HFFc6 (cell line): ENCODE data around the gene TTC5. TPM values are rescaled to one million over a fixed set of nuclear protein-coding genes. Genes with fewer than 3 reads are reported as not detected.
"Not testable (repeated sequence)": the region's sequence is repeated elsewhere in the genome, so short reads cannot be mapped to it uniquely, and the experiment has no call there.

Experiments used
- DNase-seq: peaks from one replicate; pipeline ENCODE4 v3.0.0-alpha.2; 2018
- H3K27ac Mint-ChIP-seq: 2 replicates; pipeline ENCODE4 v1.8.0; 2020; ENCODE audit warnings: mild to moderate bottlenecking, mixed read lengths
- H3K27me3 Mint-ChIP-seq: 2 replicates; pipeline ENCODE4 v1.8.0; 2021; ENCODE audit warnings: mild to moderate bottlenecking, moderate library complexity, mixed read lengths; ENCODE audit not compliant: insufficient read depth
- H3K36me3 Mint-ChIP-seq: 2 replicates; pipeline ENCODE4 v1.8.0; 2021; ENCODE audit warnings: low read depth, mixed read lengths
- H3K4me1 Mint-ChIP-seq: 2 replicates; pipeline ENCODE4 v1.8.0; 2020; ENCODE audit warnings: low read depth, mixed read lengths
- H3K4me3 Mint-ChIP-seq: 2 replicates; pipeline ENCODE4 v1.8.0; 2020; ENCODE audit warnings: mild to moderate bottlenecking, moderate library complexity, mixed read lengths
- H3K9me3 Mint-ChIP-seq: 2 replicates; pipeline ENCODE4 v1.8.0; 2020; ENCODE audit warnings: mild to moderate bottlenecking, mixed read lengths
- total RNA-seq, 6 experiments: library from RNA; stranded (reverse); fragmentation: NEBNext Ultra II Directional; extraction: Animal tissue kit (Norgen Biotek cat#: 25700); gene quantifications; 2 replicates in 1 of 6; 3 replicates in 5 of 6; pipeline ENCODE4 v1.2.3, GENCODE V29; 2021
- TF ChIP-seq, protein P1 (sequence below): fragments of 200-600 bp; sonication (generic); IDR thresholded peaks from 2 replicates; pipeline ENCODE4 v1.5.0; 2021; ENCODE audit warnings: antibody characterized with exemption, mild to moderate bottlenecking

The TTC5 gene
- total RNA-seq, 6 experiments from 2014 or later, result 21.3 to 27.1 (median 23.3) TPM

DNA sequence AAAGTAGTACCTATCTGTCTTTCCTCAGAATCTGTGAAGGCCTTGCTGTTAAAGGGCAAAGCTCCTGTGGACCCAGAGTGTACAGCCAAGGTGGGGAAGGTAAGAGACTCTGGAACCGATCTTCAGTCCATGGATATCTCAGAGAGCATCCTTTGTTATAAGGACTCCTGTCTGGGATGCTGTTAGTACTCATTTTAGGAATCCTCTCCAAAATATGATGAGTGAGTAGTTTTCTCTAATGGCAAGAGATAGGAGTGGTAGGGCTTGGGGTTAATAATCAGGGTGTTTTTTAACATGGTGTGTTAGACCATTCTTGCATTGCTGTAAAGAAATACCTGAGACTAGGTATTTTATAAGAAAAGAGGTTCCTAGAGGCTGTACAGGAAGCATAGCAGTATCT, 39.6 kb upstream of the TTC5 start:
- peaks cover 25% of the 10 kb centered on the region for H3K4me1 Mint-ChIP-seq
- TF ChIP-seq, protein P1, sequence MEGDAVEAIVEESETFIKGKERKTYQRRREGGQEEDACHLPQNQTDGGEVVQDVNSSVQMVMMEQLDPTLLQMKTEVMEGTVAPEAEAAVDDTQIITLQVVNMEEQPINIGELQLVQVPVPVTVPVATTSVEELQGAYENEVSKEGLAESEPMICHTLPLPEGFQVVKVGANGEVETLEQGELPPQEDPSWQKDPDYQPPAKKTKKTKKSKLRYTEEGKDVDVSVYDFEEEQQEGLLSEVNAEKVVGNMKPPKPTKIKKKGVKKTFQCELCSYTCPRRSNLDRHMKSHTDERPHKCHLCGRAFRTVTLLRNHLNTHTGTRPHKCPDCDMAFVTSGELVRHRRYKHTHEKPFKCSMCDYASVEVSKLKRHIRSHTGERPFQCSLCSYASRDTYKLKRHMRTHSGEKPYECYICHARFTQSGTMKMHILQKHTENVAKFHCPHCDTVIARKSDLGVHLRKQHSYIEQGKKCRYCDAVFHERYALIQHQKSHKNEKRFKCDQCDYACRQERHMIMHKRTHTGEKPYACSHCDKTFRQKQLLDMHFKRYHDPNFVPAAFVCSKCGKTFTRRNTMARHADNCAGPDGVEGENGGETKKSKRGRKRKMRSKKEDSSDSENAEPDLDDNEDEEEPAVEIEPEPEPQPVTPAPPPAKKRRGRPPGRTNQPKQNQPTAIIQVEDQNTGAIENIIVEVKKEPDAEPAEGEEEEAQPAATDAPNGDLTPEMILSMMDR, result no peak
- H3K27me3 Mint-ChIP-seq, result no peaks in the 10 kb centered on the region; the same call in 1 of the 2 replicates
- no peak overlapping the region for H3K4me3 Mint-ChIP-seq
- H3K36me3 Mint-ChIP-seq, result peaks cover 16% of the 10 kb centered on the region
- H3K9me3 Mint-ChIP-seq, result no peaks in the 10 kb centered on the region
- H3K27ac Mint-ChIP-seq, result peak overlapping the region; percentile 59; the same call in 1 of the 2 replicates
- no peak for DNase-seq

DNA sequence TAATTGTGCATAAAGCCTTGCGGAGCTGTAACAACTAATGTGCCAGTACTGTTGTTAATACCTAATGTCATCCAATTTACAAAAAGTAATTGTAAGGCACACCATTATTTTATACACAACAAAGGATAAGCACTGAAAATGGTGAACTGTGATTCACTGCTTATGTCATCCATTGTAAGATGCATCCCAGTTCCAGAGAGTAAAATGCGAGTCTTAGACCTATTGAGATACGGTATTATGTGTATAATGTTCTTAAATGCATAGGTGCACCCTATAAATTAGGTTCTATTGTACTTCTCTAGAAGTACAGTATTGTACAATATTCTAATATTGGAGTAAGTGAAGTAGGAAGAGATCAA, 38.1 kb upstream of the TTC5 start:
- Mint-ChIP-seq H3K27me3 (no peaks in the 10 kb centered on the region; the same call in 1 of the 2 replicates), H3K4me1 (peaks cover 16% of the 10 kb centered on the region), H3K4me3 (peak overlapping the region; percentile 94), H3K27ac (peak overlapping the region; percentile 94), H3K9me3 (no peaks in the 10 kb centered on the region), H3K36me3 (peaks cover 15% of the 10 kb centered on the region)
- DNase-seq, result peak; percentile 29
- TF ChIP-seq, protein P1, result no peak

DNA sequence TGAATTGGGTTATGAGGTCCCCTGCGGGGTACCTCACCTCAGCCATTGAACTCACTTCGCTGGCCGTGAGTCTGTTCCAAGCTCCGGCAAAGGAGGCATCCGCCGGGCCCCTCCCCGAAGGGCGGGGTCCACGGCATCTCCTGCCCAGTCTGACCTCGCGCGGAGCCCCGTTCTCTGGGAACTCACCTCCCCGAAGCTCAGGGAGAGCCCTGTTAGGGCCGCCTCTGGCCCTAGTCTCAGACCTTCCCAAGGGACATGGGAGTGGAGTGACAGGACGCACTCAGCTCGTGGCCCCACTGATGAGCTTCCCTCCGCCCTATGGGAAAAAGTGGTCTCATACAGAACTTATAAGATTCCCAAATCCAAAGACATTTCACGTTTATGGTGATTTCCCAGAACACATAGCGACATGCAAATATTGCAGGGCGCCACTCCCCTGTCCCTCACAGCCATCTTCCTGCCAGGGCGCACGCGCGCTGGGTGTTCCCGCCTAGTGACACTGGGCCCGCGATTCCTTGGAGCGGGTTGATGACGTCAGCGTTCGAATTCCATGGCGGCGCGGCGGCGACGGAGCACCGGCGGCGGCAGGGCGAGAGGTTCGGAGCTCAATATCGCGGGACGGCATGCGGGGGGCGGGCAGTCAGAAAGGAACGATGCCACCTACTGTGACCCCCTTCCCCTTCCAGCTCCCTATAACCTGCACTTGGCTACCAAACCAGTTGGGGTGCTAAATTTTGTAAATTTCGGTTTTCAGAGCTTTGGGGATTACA, 37.5 kb upstream of the TTC5 start, which contains the start of gene PARP2:
PARP2 (plus strand) TSS at position 544 of the 770 bp plus-strand sequence; CDS start at position 551, 7 bp downstream.
- TF ChIP-seq, protein P1, result peak; percentile 45; the same call in 1 of the 2 replicates
- Mint-ChIP-seq H3K9me3 (no peaks in the 10 kb centered on the region), H3K4me1 (peaks cover 16% of the 10 kb centered on the region), H3K4me3 (peak within 1 kb of the TSS; percentile 94), H3K27ac (peak within 1 kb of the TSS; percentile 94), H3K27me3 (no peaks in the 10 kb centered on the region; the same call in 1 of the 2 replicates), H3K36me3 (peaks cover 15% of the 10 kb centered on the region)
- DNase-seq, result peak; percentile 100

DNA sequence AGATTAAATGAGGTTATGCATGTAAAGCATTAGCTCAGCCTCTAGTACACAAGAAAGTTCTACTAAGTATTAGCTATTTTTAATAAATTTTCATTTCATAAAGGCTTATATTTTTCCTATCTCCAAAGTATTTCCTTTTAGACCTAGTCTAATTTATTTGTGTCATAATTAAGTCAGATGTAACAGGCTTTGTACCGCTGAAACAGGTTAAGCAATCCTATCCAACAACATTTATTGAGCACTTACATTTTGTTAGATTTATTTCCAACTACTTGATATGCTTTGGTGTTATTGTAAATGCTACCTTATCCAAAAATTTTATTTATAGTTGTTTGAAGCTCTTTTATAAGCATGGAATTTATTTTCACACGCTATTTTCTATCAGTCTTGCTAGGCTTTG, 35.9 kb upstream of the TTC5 start:
- H3K27me3 Mint-ChIP-seq, result no peaks in the 10 kb centered on the region; the same call in 1 of the 2 replicates
- peaks cover 16% of the 10 kb centered on the region for H3K4me1 Mint-ChIP-seq
- no peaks in the 10 kb centered on the region for H3K9me3 Mint-ChIP-seq
- DNase-seq, result no peak
- H3K27ac Mint-ChIP-seq, result no peak overlapping the region
- peak overlapping the region; percentile 94 for H3K4me3 Mint-ChIP-seq
- peaks cover 13% of the 10 kb centered on the region for H3K36me3 Mint-ChIP-seq
- TF ChIP-seq, protein P1, result no peak

DNA sequence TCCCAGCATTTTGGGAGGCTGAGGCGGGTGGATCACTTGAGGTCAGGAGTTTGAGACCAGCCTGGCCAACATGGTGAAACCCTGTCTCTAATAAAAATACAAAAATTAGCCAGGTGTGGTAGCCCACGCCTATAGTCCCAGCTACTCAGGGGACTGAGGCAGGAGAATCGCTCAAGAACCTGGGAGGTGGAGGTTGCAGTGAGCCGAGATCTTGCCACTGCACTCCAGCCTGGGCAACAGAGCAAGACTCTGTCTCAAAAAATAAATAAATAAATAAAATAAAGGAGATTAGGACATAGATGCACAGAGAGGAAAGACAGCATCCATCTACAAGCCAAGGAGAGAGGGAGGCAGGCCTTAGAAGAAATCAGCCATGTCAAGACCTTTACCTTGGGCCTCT, 35.3 kb upstream of the TTC5 start:
- H3K27ac Mint-ChIP-seq, DNase-seq, H3K9me3 Mint-ChIP-seq, H3K27me3 Mint-ChIP-seq, H3K4me3 Mint-ChIP-seq, H3K36me3 Mint-ChIP-seq: not testable (repeated sequence)
- H3K4me1 Mint-ChIP-seq, result peaks cover 16% of the 10 kb centered on the region

DNA sequence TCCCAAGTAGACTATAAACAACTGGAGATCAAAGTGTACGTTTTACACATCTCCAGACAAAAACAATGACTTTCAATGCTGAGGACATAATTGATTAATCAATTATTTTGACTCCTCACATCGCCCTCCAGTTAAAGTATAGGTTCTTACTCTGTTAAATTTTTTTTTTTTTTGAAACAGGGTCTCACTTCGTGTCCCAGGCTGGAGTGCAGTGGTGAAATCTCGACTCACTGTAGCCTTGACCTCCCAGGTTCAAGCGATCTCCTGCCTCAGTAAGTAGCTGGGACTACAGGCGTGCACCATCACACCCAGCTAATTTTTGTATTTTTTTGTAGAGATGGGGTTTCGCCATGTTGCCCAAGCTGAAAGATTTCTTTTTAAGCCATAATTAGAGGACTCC, 28.3 kb upstream of the TTC5 start:
- TF ChIP-seq, protein P1, result no peak
- Mint-ChIP-seq H3K4me1 (peaks cover 38% of the 10 kb centered on the region), H3K4me3 (peak overlapping the region; percentile 98; the same call in 1 of the 2 replicates), H3K9me3 (no peaks in the 10 kb centered on the region), H3K27ac (peak overlapping the region; percentile 93; the same call in 1 of the 2 replicates), H3K36me3 (peaks cover 6% of the 10 kb centered on the region; the same call in 1 of the 2 replicates), H3K27me3 (no peaks in the 10 kb centered on the region; the same call in none of the 2 replicates)
- no peak for DNase-seq
